DOHH2 (cell line): Measurements from ENCODE around the gene RUNDC3A.

Experiments
- H3F3A ChIP-seq: fragments of 200-600 bp; sonication (generic), shearing (Covaris generic); 2 replicates; pipeline ENCODE4 v1.6.0; 2016; ENCODE audit warnings: antibody characterized with exemption, mild to moderate bottlenecking; ENCODE audit not compliant: control insufficient read depth, insufficient read depth
- H3K27ac ChIP-seq: fragments of 200-600 bp; sonication (generic); 2 replicates; pipeline ENCODE4 v1.5.1; 2014; ENCODE audit warnings: low read depth, mild to moderate bottlenecking, low read length, moderate library complexity
- H3K27me3 ChIP-seq: fragments of 200-600 bp; sonication (generic); 2 replicates; pipeline ENCODE4 v1.6.1; 2014; ENCODE audit warnings: mild to moderate bottlenecking, low read length, mixed read lengths; ENCODE audit not compliant: control insufficient read depth
- H3K36me3 ChIP-seq: fragments of 200-600 bp; sonication (generic); 2 replicates; pipeline ENCODE4 v1.6.1; 2014; ENCODE audit warnings: mild to moderate bottlenecking, low read length, moderate library complexity, mixed read lengths; ENCODE audit not compliant: control insufficient read depth
- H3K4me1 ChIP-seq: fragments of 200-600 bp; sonication (generic); 2 replicates; pipeline ENCODE4 v1.6.1; 2014; ENCODE audit warnings: mild to moderate bottlenecking, low read length, mixed read lengths; ENCODE audit not compliant: control insufficient read depth
- H3K4me2 ChIP-seq: fragments of 200-600 bp; sonication (generic); 2 replicates; pipeline ENCODE4 v1.6.0; 2014; ENCODE audit warnings: mild to moderate bottlenecking, low read length, moderate library complexity
- H3K4me3 ChIP-seq: fragments of 200-600 bp; sonication (generic); 2 replicates; pipeline ENCODE4 v1.5.1; 2014; ENCODE audit warnings: mild to moderate bottlenecking, low read length, mixed read lengths
- H3K79me2 ChIP-seq: fragments of 200-600 bp; sonication (generic); 2 replicates; pipeline ENCODE4 v1.6.1; 2014; ENCODE audit warnings: mild to moderate bottlenecking, low read length, mixed read lengths; ENCODE audit not compliant: control insufficient read depth
- H3K9me2 ChIP-seq: fragments of 200-600 bp; sonication (generic); replicated peaks from 2 replicates; pipeline ENCODE4 v1.6.1; 2014; ENCODE audit warnings: mild to moderate bottlenecking, low read length, mixed read lengths; ENCODE audit not compliant: control insufficient read depth
- H3K9me3 ChIP-seq: fragments of 200-600 bp; sonication (generic); 2 replicates; pipeline ENCODE4 v1.6.1; 2014; ENCODE audit warnings: antibody characterized with exemption, low read length, mixed read lengths; ENCODE audit not compliant: control insufficient read depth, insufficient read depth
- H4K20me1 ChIP-seq: fragments of 200-600 bp; sonication (generic); 2 replicates; pipeline ENCODE4 v1.6.0; 2014; ENCODE audit warnings: low read depth, mild to moderate bottlenecking, antibody characterized with exemption, low read length, moderate library complexity; ENCODE audit not compliant: control insufficient read depth, insufficient read depth
- EZH2phosphoT487 ChIP-seq: fragments of 200-600 bp; sonication (generic); IDR thresholded peaks from 2 replicates; pipeline ENCODE4 v1.6.1; 2017; ENCODE audit warnings: borderline replicate concordance, mild to moderate bottlenecking, antibody characterized with exemption, low read length, moderate library complexity, mixed read lengths
- TF ChIP-seq, protein P1 (sequence below): fragments of 200-600 bp; sonication (generic); IDR thresholded peaks from one replicate; pipeline ENCODE4 v1.5.1; 2014; ENCODE audit warnings: antibody characterized with exemption, mild to moderate bottlenecking, low read depth, low read length; ENCODE audit not compliant: poor library complexity, severe bottlenecking

RUNDC3A gene

DNA sequence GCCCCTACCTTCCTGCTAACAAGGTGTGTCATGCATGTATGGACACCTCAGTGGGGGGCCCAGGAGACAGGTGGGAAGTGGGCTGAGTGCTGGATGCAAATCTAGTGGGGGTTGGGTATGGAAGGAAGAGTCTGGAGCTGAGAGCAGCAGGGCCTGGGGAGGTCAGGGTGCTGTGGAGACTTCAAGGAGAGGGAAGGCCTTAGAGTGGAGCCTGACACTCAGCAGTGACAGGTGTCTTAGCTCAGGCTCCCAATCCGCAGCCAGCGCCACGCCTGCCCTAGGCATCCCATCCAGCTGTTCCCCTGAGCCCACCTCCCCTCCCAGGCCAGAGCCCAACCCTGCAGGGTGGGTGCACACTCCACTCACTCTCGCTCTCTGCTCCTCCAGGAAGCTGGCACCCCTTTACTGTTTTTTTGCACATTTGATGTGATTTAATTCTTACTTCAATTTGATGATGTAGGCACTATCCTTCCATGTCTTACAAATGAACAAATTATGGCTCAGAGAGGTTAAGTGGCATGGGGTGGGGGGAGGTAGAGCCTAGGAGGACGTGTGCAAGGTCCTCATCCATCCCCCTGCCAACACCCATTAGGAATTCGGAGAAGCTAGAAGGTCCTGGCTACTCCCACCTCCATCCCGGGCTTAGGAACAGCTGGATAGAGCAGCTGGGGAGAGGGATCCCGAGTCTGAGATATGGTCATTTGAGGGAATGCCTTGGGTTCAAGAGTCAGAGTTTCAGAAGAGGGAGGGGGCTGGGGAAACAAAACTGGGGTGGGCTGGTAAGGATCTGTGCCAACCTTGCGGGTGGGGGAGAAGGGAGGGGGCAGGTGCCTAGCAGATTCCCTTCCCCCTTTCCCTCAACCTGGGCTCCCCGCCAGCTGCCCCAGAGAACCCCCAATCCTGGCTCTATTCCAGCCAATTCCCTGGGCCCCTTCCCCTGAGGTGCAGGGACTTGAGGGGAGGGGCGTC lies 53.2 kb downstream of the RUNDC3A start:
- peak overlapping the region; percentile 31 for H3K4me2 ChIP-seq
- TF ChIP-seq, protein P1, sequence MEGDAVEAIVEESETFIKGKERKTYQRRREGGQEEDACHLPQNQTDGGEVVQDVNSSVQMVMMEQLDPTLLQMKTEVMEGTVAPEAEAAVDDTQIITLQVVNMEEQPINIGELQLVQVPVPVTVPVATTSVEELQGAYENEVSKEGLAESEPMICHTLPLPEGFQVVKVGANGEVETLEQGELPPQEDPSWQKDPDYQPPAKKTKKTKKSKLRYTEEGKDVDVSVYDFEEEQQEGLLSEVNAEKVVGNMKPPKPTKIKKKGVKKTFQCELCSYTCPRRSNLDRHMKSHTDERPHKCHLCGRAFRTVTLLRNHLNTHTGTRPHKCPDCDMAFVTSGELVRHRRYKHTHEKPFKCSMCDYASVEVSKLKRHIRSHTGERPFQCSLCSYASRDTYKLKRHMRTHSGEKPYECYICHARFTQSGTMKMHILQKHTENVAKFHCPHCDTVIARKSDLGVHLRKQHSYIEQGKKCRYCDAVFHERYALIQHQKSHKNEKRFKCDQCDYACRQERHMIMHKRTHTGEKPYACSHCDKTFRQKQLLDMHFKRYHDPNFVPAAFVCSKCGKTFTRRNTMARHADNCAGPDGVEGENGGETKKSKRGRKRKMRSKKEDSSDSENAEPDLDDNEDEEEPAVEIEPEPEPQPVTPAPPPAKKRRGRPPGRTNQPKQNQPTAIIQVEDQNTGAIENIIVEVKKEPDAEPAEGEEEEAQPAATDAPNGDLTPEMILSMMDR: no peak
- no peak for TF ChIP-seq EZH2phosphoT487
- H3K36me3 ChIP-seq: no peaks in the 10 kb centered on the region
- no peak overlapping the region for H3K4me3 ChIP-seq
- no peaks in the 10 kb centered on the region for H3K9me2 ChIP-seq
- H3K79me2 ChIP-seq: no peaks in the 10 kb centered on the region
- peaks cover 35% of the 10 kb centered on the region for H3K27me3 ChIP-seq
- no peaks in the 10 kb centered on the region for H4K20me1 ChIP-seq
- peaks cover 54% of the 10 kb centered on the region for H3K4me1 ChIP-seq
- no peaks in the 10 kb centered on the region for H3K9me3 ChIP-seq
- no peak overlapping the region for H3K27ac ChIP-seq
- no peaks in the 10 kb centered on the region for H3F3A ChIP-seq

GRCh38 chr17:44362459-44362948 lies 54.1 kb downstream of the RUNDC3A start:
- Histone ChIP-seq H3K9me3 (no peaks in the 10 kb centered on the region), H3K4me3 (peak overlapping the region; percentile 80), H3K27me3 (peaks cover 38% of the 10 kb centered on the region), H4K20me1 (no peaks in the 10 kb centered on the region), H3K4me1 (peaks cover 54% of the 10 kb centered on the region), H3K9me2 (no peaks in the 10 kb centered on the region), H3K4me2 (peak overlapping the region; percentile 95), H3K79me2 (no peaks in the 10 kb centered on the region), H3F3A (no peaks in the 10 kb centered on the region), H3K36me3 (no peaks in the 10 kb centered on the region), H3K27ac (no peak overlapping the region)
- TF ChIP-seq, protein P1: no peak
- no peak for TF ChIP-seq EZH2phosphoT487

DNA sequence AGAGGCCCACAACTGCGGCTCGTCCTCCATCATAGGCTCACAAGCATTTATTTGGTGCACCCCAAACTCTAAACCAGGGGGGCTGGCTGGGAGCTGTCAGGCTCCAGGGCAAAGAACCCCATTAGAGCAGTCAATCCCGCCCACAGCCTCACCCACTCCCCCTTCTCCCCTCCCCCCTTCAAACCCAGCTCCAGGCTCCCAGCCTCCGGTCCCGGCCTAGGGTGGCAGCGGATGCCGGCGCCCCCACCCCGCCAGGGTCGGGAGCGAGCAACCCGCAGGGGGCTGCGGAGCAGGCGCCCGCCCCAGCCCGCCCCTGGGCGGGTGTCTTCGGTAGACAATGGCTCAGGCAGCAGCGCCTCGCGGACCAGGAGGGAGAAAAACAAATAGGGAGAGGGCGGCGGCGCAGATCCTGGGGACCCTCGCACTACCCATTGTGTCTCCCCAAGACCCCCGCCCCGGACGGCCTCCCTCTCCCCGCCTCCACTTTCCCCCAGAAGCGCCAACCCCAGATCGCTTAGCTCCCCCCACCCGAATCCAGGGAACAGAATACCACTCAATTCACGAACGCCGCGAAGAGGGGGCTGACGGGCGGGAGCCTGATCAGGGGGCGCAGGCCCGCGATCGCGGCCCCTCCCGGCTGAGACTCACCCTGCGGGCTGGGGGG lies 54.7 kb downstream of the RUNDC3A start:
- H3K4me1 ChIP-seq: peaks cover 54% of the 10 kb centered on the region
- H4K20me1 ChIP-seq: no peaks in the 10 kb centered on the region
- H3K36me3 ChIP-seq: no peaks in the 10 kb centered on the region
- H3K4me2 ChIP-seq: peak overlapping the region; percentile 95
- no peaks in the 10 kb centered on the region for H3K9me3 ChIP-seq
- no peaks in the 10 kb centered on the region for H3F3A ChIP-seq
- H3K27me3 ChIP-seq: peaks cover 40% of the 10 kb centered on the region
- H3K4me3 ChIP-seq: peak overlapping the region; percentile 80
- H3K79me2 ChIP-seq: no peaks in the 10 kb centered on the region
- no peak overlapping the region for H3K27ac ChIP-seq
- no peaks in the 10 kb centered on the region for H3K9me2 ChIP-seq
- TF ChIP-seq, protein P1: no peak
- TF ChIP-seq EZH2phosphoT487: no peak
